Astrocyte of the spinal cord (primary cell): Measurements from ENCODE around the gene ANKRD13B.
A peak's percentile ranks its signal among the peaks of the same experiment; 100 is the strongest.

Experiments used
- DNase-seq: peaks from one replicate; pipeline ENCODE4 v3.0.0; 2011; ENCODE audit warnings: low read depth, low spot score
- H3K4me3 ChIP-seq: 2 replicates; pipeline ENCODE4 v1.5.1; 2011; ENCODE audit warnings: low read depth, mild to moderate bottlenecking, low read length, moderate library complexity
- in situ Hi-C: cut with HindIII; loops from 2 replicates; pipeline ENCODE4 v1.10.0; 2017; ENCODE audit warnings: low sequenced_read_pairs
- TF ChIP-seq, protein P1 (sequence below): IDR thresholded peaks from 2 replicates; pipeline ENCODE4 v1.5.1; 2012; ENCODE audit warnings: low read depth, mild to moderate bottlenecking, low read length, inconsistent platforms

Gene ANKRD13B

DNA sequence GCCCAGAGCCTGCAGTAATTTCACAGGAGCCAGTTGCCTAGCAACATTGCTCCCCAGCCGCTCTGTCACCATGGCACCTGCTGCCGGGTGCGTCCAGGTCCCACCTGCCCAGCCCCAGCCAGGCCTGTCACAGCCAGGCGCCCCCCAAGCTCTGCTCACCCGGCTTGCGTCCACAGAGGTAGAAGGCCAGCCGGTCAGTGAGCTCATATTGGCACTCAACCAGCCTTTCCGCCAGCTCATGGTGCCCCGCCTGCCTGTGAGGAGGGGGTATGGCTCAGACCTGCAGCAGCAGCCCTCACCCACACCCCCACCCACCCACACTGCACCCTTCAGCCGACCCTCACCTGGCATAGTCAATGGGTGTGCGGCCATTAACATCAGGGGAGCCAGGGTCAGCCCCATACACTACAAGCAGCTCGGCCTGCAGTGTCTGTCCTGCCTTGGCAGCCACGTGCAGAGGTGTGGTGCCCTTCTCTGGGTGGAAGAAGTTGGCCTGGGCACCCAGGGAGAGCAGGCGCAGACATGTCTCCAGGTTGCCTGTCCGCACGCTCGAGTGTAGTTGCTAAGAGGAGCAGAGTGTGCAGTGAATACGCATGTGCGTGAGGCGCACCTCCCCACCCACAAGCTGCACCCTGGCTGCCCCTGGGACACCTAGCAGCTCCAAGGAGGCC is 11.2 kb upstream of the ANKRD13B start:
- TF ChIP-seq, protein P1, sequence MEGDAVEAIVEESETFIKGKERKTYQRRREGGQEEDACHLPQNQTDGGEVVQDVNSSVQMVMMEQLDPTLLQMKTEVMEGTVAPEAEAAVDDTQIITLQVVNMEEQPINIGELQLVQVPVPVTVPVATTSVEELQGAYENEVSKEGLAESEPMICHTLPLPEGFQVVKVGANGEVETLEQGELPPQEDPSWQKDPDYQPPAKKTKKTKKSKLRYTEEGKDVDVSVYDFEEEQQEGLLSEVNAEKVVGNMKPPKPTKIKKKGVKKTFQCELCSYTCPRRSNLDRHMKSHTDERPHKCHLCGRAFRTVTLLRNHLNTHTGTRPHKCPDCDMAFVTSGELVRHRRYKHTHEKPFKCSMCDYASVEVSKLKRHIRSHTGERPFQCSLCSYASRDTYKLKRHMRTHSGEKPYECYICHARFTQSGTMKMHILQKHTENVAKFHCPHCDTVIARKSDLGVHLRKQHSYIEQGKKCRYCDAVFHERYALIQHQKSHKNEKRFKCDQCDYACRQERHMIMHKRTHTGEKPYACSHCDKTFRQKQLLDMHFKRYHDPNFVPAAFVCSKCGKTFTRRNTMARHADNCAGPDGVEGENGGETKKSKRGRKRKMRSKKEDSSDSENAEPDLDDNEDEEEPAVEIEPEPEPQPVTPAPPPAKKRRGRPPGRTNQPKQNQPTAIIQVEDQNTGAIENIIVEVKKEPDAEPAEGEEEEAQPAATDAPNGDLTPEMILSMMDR: no peak
- no peak for DNase-seq
- no peak overlapping the region for H3K4me3 ChIP-seq
- in situ Hi-C loops: no loop called here

DNA sequence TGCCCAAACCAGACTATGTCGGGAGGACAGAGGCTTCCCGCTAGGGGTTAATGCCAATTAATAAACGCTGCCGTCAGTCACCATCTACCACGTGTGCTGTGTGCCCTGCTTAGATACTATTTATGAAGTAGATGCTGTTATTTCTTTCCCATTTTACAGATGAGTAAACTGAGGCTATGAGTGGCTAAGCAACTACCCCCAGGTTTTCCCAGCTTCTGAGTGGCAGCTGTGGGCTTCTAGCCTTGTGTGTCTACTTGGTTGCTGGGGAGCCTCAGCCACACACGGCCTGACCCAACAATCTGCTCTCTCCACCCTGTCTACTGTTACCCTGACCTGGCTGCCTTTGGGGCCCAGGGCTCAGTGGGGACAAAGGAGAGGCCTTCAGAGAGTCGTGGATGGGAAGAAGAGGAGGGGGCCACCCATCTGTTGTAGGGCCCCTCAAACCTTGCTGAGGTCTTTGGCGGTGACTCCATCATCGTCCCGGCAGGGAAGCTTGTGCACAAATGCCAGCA is 10.6 kb upstream of the ANKRD13B start:
- in situ Hi-C loops: no loop called here
- H3K4me3 ChIP-seq: no peak overlapping the region
- TF ChIP-seq, protein P1: no peak
- no peak for DNase-seq

DNA sequence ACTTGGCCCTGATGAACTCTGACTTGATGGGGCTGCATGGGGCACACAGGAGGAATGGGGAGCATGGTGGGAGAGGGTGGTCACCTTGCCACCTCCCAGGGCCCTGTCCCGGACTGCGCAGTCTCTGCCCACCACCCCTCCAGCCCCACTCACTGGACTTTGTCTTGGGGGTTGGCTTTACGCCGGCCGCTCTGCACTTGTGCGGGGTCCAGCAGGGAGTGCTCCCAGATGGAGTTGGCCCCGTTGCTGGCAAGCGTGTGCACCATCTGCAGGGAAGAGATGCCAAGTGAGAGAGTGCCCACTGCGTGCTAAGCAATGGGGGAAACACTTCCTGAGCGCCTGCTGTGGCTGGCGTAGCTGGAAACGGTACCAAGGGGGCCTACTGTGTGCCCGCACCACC is 10.2 kb upstream of the ANKRD13B start:
- DNase-seq: no peak
- in situ Hi-C loops: no loop called here
- H3K4me3 ChIP-seq: no peak overlapping the region
- TF ChIP-seq, protein P1: no peak

DNA sequence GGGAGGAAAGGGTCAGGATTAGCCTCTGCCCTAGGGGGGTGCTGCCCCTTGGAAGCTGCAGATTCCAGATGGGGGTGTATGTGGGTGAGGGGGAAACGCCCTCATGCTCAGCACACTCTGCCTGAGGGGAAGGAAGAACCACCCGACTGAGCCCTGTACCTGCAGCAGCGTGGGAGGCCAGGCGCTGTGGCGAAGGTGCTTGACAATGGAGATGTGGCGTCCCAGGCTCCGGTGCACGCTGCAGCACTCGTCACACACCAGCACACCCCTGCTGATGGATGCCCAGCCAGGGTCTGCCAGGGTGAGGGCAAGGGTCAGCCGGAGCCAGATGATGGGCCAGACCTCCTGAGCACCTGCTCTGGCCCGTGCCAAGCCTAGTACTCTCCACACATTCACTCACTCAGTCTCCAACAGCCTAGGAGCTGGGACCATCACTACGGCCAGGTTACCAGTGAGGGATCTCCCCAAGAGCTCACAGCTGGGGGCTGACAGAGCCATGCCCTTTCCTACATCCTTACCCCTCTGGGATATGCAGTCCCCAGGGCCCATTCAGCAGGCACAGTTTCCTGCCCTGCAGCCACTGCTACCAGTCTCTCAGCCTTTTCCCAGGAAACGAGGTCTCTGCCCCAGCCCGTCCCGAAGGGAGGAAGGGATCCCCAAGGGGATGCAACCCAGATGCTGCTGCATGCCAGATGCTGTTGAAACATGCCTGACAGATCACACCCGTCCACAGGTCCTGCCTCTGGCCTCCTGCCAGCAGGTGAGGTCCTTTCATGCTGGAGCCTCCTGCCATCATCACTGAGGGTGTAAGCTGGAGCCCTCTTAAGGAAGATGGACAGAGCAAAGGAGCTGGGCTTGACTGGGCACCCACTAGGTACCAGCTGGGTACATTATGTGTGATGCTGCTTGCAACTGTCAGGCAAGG is 9.3 kb upstream of the ANKRD13B start:
- in situ Hi-C loops: no loop called here
- no peak overlapping the region for H3K4me3 ChIP-seq
- TF ChIP-seq, protein P1: no peak
- DNase-seq: no peak

DNA sequence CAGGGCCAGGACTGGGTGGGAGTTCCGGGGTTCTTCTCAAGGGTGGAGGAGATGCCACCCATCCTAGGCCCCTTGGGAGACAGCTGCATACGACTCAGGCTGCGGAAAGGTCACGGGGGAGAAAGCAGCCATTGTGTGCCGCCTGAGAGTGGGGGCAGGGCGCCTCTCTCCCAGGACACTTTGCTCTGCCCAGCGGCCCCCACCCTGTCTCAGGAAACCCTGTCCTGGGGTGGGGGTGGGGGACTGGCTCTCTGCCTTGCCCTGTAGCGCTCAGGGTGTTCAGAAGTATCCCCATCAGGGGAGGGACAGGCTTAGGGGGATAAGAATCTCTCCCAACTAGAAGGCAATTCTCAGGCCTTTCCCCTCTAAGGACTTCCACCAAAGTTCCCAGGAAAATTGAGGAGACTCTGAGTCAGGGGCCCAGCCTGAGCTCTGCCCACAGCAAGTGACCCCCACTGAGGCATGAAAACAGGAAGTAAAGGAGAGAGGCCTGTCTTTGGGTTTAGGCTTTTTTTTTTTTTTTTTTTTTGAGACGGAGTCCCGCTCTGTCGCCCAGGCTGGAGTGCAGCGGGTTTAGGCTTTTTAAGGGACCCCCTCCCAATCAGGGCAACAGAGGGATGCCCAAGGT is 8.4 kb upstream of the ANKRD13B start:
- no peak for DNase-seq
- H3K4me3 ChIP-seq: no peak overlapping the region
- in situ Hi-C loops: no loop called here
- TF ChIP-seq, protein P1: no peak

DNA sequence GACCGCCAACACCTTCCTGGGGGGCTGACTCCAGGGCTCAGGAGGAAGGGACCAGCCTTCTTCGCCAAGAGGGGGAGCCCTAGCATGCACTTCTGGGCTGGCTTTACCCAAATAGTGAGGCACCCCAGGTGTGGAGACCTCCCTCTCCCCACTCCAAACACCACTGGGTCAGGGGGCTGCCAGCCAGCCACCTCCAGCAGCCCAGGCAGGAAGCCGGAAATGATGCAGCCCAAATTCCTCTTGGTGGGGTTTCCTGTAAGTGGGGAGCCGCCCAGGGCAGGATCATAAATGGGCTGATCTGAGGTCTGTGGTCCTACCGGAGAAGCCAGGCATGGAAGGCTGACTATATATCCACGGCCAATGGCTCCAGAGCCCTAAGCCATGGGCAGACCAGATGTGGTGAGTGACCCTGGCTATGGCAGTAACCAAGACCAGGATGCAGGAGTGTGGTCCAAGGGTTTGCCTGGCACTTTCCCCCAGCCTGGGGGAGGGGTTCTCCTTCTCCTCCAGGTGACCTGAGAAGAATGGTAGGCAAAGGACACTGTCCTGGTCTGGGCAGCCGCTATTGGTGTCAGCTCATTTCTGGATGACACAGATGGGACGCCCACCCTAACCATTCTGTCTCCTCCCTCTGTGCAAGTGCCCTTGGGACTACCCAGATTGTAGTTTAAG is 7.7 kb upstream of the ANKRD13B start:
- TF ChIP-seq, protein P1: peak; percentile 55
- in situ Hi-C loops: no loop called here
- no peak overlapping the region for H3K4me3 ChIP-seq
- no peak for DNase-seq
